GM21526 (cell line): Measurements from ENCODE around the gene LRRC14B.

ENCODE experiments used
- ATAC-seq: cut with Tn5 transposase; IDR thresholded peaks from one replicate; pipeline ENCODE4 v1.9.1; 2021; ENCODE audit warnings: moderate library complexity; ENCODE audit not compliant: unreplicated experiment, low FRiP score

LRRC14B gene

DNA sequence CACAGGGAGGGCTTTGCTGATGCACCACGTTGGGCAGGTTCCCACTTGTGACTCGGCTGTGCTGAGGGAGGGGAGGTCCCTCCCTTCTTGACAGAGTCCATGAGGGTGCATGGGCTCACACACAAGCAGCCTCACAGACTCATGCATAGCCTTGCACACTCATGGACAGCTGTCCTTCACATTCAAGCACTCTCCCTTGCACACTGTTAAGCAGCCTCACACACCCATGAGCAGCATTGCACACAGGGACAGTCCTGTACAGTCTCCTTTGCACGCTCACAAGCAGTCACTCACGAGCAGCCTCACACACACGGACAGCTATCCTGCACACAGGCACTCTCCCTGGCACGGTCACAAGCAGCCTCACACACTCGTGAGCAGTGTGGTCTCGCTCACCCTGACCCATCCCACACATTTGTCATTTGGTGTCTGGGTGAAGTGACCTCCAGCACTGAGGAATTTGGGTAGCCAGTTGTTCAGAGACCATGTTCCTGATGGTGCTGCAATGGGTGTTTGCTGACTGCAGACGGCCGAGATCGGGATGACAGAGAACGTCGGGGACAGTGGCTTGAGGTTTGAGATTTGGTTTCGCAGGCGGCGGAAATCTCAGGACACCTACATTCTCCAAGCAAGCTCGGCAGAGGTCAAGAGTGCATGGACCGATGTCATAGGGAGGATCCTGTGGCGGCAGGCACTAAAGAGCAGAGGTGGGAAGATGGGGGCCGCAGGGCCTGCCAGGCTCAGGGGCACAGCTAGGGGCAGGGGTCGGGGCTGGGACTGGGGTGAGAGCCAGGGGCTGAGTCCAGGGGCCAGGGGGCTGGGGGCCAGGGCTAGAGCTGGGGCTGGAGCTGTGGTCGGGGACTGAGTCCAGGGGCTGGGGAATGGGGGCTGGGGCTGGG lies 17.7 kb upstream of the LRRC14B start:
- no peak for ATAC-seq

DNA sequence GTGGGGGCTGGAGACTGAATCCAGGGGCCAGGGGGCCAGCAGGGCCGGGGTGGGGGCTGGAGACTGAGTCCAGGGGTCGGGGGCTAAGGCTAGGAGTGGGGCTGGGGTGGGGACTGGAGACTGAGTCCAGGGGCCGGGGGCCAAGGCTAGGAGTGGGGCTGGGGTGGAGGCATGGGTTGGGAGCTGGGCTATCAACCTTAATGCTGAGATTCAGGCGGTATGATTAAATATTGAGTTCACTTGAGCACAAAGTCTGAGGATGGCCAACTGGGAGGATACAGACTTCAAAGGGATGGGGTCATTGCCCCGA lies 17.0 kb upstream of the LRRC14B start:
- no peak for ATAC-seq

- ATAC-seq: no peak
Observed at GRCh38 chr5:174876-175465, 16.3 kb upstream of the LRRC14B start.

DNA sequence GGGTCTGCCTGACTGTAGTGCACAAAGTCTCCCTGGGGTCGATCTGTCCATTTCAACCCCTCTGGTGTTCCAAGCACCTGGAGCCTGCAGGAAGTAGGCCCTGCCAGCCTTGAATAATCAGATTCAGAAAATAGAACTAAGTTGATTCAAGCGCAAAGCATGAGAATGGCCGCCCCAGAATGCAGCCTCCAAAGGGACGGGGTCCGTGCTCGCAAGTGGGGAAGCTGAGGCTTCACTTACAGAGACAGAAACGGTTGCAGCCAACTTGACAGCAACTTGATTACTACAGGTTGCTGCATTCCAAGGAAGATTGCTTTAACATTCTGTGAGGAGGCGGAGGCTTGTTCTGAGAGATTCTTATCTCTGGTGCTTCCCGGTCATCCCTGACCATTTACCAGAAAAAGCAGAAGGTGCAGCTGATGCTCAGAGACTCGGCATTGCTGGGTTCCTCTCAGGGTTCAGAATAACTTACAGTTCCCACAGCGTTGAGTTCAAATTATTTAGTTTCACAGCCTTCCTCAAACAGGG lies 14.9 kb upstream of the LRRC14B start:
- no peak for ATAC-seq

DNA sequence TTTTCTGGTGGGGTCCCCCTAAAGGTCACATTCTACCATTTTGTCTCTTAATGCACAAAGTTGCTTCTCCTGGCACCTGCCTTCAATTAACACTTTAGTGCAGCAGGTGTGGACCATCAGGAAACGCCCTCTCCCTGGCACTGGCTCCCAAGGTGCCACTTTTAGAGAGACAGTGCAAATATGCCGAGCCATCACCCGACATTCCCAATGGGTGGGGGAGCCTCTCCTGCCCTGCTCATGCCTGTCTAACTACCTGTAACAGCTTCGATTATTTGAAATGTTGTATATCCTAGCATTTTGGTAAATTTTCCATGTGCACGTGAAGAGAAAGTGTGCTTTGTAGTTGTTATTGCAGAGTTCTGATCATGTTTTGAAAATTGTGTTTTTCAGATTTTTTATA lies 13.2 kb upstream of the LRRC14B start:
- no peak for ATAC-seq

- no peak for ATAC-seq
Observed at GRCh38 chr5:179401-179800, 11.9 kb upstream of the LRRC14B start.

DNA sequence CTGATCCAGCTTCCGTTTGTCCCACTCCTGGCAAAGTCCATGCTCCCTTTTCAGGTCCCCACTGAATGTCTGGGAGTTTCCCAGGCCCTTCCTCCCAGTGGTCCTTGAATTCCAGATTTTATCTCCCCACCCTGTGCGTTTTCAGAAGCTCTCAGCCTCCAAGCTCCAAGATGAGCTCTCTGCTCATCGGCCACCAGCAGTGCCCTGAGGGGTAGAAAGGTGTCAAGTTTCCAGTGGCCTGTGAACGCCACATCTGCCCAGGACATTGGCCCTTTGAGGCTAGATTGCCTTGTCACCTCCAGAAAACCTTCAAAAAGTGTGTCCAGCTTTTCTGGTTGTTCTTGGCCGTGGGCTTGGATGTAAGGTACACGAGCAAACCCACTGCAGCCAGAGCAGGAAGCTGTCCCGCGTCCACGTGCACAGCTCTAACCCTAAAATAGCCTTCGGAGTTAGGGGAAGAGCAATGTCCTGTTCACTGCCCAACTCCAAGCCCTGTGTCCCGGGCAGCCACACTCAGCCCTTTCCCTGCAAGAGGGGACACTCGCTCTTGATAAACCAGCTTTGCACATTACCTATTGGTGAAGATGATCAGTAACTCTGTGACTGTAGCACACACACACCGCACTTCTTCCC lies 10.9 kb upstream of the LRRC14B start:
- no peak for ATAC-seq

DNA sequence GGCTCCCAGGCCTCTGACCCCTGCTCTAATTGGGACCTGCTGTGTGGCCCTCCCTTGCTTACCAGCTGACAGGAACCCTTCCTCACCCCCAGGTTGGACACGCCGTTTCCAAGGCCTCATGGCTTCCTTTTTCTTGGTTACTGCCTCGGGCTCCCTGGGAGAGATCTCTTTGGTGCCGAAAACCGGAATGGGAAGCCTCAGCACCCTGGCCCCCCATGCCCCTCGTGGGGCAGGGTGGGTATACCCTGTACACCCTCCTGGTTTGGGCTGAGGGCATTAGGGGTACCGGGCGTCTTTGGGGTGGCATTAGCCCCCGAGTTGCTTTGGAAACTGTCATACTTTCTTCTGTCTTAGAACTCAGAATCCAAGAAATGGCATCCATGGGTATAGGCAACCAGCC lies 10.1 kb upstream of the LRRC14B start:
- ATAC-seq: no peak

DNA sequence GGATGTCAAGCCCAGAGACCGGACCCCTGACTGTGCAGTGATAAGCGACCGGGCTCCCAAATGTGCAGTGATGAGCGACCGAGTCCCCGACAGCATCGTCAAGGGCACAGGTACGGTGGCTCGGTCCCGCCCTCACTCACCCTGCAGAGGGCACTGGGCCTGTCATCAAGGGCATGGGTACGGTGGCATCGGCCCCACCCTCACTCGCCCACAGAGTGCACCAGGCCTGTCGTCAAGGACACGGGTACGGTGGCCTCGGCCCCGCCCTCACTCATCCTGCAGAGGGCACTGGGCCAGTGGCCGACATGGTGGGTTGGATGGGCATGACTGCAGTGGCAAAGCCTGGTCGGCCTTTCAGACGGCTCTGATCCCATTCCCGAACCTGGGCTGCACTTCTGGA lies 9.7 kb upstream of the LRRC14B start:
- no peak for ATAC-seq

DNA sequence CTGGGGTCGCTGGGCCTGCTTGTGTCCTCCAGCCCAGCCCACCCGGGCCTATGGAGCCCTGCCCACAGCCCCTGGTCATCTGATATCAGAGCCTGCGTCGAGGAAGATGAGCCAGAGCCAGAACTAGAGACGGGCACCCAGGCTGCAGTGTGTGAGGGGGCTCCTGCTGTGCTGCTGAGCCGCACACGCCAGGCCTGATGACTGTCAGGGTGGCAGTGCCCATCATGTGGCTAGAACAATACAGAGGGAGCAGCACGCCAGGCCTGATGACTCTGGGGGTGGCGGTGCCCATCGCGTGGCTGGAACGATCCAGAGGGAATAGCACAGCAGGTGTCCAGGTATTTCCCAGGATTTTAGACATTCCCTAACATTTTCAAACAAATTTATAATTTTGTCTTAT lies 9.2 kb upstream of the LRRC14B start:
- ATAC-seq: no peak

DNA sequence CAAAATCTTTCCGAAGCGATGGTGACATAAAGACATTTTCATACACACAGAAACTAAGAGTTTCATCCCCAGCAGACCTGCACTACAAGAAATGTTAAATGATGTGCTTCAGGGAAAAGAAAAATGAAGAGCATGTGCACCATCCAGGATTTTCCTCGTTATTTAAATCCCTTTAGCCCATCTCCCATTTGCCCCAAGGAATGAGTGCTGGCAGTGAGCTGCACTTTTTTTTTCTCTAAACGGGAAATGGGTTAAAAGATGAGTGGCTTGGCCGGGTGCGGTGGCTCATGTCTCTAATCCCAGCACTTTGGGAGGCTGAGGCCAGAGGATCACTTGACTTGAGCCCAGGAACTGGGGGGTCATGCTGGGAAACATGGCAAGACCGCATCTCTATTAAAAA lies 6.8 kb upstream of the LRRC14B start:
- no peak for ATAC-seq

DNA sequence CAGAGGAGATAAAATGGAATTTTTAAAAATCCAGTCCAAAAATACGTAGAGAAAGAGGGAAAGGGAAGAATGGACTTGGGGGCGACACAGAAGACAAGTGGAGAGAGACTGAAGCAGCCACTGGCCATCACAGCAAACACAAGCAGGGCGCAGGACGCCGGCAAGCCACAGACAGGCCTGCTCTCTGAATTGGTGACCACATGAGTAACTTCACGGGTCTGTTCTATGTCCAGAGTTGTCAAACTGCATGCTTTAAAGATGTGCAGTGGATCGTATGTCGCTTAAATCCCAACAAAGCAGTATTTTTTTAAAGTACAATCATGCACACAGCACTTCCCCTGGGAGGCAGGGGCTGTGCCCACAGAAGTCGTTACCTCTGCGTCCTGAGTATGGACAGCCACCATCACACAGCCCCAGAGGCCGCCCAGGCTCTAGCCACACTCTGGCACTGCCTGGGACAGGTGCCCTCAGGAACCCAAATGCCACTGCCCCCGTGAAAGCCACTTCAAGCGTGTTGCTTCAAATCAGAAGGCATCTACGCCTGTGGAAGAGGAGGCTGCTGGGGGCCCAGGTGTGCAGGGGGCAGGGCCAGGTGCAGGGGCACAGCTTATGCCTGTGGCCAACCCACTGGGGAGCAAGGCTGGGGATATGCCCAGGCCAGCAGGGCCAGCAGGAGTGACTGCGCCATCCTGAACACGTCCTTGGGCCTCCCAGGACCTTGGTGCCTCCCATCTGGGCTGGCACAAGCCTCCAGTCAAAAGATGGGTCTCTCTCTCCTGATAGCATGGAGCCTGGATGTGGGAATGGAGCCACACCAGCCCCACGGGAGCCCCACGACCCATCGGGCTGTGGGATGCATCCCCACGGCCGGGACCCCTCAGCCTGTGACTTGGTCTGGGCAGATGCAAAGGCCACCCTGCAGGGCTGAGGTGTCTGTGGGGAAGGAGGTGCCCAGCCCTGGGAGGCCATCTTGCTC lies 5.9 kb upstream of the LRRC14B start:
- ATAC-seq: no peak

DNA sequence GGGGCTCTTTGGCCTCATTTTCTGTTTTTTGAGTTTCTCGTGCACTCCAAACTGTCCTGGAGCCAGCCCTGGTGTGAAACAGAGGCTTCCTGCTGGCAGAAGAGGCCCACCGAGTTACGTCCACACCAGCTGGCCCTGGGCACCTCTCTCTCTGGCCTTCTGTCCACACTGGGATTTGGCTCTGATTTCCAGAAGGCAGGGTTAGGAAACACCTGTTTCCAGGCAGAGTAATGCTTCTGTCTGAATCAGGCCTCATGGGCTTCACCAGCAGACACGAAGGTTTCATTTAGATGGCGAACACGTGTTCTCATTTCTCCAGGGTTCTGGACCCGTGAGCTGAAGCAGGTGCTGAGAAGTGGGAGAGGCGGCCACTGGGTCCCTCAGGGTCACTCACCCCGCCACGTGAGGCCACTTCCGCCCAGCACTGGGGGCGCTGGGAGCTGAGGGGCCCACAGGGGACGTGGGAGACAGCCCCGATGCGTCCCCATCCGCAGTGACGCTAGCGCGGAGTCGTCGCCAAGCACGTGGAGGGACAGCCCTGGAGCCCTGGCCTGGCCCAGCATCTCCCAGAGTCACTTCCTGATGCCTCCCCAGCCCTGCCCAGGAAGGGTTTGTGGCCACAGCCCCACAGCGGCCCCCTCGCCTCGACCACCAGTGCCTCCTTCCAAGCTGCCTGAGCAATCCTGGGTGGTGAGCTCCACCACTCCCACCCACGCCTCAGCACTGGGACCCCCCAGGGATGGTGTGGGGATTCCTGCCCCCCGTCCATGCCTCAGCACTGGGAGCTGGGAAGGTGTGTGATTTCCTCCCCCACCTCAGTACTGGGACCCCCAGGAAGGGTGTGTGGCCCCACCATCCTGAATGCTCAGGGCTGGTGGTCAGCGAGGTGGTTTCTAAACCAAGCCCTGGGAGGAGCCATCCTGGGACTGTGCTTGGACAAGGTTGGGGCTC lies 4.9 kb upstream of the LRRC14B start:
- no peak for ATAC-seq

GRCh38 chr5:187042-187431 lies 4.3 kb upstream of the LRRC14B start:
- no peak for ATAC-seq

DNA sequence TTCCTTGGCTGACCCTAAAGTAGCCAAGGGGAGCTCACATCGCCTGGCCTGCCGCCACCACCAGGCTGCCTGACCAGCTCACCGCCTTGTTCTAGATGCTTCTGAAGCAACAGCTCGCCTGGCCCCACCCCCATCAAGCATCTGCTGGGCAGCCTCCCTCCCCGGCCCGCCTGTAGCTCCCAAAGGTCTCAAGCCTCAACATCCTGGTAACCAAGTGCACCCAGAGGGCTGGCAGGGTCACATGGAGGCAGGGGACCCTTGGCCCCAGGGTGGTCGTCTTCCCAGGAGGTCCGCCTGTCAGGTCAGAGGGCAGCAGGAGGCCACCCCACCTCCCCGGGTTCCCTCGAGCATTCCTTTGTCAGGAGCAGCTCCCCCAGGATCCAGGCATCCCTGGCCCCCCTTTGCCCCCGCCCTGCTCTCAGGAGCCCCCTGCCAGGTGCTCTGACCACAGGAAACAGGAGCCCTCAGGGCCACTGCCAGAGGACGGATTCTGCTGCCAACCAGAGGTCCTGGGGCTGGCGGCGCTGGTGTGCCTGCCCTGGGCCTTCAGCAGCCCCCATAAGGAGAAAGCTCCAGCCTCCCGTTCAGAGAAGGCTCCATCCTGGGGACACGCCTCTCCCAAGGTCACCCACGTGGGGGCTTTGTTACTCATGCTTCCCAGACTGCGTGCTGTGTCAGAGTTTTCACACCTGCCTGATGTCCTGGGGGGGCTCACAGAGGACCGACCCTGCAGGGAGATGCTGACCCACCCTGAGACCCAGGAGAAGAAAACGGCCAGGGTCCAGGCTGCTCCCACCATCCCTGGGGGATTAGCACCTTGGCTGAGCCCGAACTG lies 3.5 kb upstream of the LRRC14B start:
- ATAC-seq: no peak

GRCh38 chr5:188488-189481 lies 2.5 kb upstream of the LRRC14B start:
- ATAC-seq: peak; percentile 81

DNA sequence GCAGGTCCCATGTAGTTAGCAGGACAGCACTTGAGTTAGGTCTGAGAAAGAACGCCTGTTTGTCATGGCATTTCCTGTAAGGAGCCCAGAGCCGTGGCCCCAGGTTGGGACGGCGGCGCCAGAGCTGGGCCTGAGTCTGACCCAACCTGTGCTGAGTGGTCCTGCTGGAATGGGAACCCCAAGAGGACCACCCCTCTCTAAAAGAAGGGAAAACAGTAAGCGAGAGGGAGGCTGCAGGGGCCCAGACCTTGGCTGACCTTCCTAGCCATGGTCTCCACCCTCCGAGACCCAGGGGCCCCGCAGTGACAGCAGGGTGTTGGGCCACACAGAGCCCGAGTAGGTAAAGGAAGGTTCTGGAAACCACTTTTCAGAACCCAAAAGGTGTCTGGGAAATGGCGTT lies 1.8 kb upstream of the LRRC14B start:
- ATAC-seq: no peak
